Ascending aorta (tissue), 2 donors: ENCODE data around the gene C10orf67. TPM values are rescaled to one million over a fixed set of nuclear protein-coding genes. Genes with fewer than 3 reads are reported as not detected.
A peak's percentile ranks its signal among the peaks of the same experiment; 100 is the strongest.

Experiments
- DNase-seq, 2 donors: peaks; one replicate each; pipeline ENCODE4 v3.0.0-alpha.2; 2019; ENCODE audit warnings: low spot score in 2 of 2
- H3K27ac ChIP-seq, 2 donors: fragments of 200-600 bp; sonication (generic); one replicate each; pipeline ENCODE4 v1.5.1; 2016 to 2017; ENCODE audit warnings: mild to moderate bottlenecking in 1 of 2
- H3K27me3 ChIP-seq: fragments of 200-600 bp; sonication (generic); one replicate; pipeline ENCODE4 v1.5.1; 2017
- H3K36me3 ChIP-seq, 2 donors: fragments of 200-600 bp; sonication (generic); one replicate each; pipeline ENCODE4 v1.5.1; 2016
- H3K4me1 ChIP-seq, 2 donors: fragments of 200-600 bp; sonication (generic); one replicate each; pipeline ENCODE4 v1.5.1; 2016 to 2017; ENCODE audit warnings: mild to moderate bottlenecking in 1 of 2
- H3K4me3 ChIP-seq, 2 donors: fragments of 200-600 bp; sonication (generic); one replicate each; pipeline ENCODE4 v1.5.1; 2016 to 2017; ENCODE audit warnings: mild to moderate bottlenecking in 1 of 2
- H3K9me3 ChIP-seq, 2 donors: fragments of 200-600 bp; sonication (generic); one replicate each; pipeline ENCODE4 v1.5.1; 2016
- intact Hi-C: fragments of 100-400 bp; cut with DNase I; formaldehyde crosslinking; loops from one replicate; pipeline ENCODE4 v1.15.1; 2023
- total RNA-seq: library from RNA; depleted of rRNA; stranded (reverse); fragments of >200 nt; gene quantifications from one replicate; pipeline ENCODE4 v1.1.0, GENCODE V29; 2016
- TF ChIP-seq, protein P1 (sequence below), 3 experiments: fragments of 200-600 bp in 2 of 3; fragments of 450-650 bp in 1 of 3; sonication (generic) in 2 of 3; IDR thresholded peaks; one replicate each; pipeline ENCODE4 v1.5.1; 2016 to 2019; ENCODE audit warnings: antibody characterized with exemption in 3 of 3, mild to moderate bottlenecking in 1 of 3, moderate library complexity in 1 of 3

C10orf67 gene
- total RNA-seq, 1 donor from 2014 or later = not detected

DNA sequence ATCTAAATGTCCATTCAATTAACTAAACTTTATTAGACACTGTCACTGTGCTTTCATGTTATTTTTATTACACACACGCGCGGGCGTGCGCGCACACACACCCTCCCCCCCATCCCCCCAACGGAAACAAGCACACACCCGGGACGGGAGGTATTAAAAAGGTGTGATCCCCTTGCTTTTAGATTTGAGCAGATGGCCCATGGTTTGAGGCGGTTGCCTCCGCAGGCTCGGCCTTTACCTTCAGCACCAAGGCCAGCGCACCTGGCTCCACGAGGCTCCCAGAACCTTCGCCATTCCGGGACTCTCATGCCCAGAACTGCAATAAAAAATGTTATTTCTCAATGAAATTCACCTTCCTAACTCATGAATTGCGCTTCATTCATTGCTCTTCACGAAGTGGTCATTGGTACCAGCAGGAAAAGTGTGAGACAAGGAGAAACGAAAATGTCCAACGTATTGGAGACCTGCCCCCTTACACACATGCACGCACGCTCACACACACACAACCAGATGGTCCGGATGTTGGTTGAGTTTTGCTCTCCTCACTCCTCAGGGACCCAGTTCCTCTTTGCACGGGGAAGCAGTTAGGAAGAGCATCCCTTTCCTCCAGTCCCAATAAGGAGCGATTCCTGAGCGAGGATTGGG is 173.2 kb downstream of the C10orf67 start:
- TF ChIP-seq, protein P1, sequence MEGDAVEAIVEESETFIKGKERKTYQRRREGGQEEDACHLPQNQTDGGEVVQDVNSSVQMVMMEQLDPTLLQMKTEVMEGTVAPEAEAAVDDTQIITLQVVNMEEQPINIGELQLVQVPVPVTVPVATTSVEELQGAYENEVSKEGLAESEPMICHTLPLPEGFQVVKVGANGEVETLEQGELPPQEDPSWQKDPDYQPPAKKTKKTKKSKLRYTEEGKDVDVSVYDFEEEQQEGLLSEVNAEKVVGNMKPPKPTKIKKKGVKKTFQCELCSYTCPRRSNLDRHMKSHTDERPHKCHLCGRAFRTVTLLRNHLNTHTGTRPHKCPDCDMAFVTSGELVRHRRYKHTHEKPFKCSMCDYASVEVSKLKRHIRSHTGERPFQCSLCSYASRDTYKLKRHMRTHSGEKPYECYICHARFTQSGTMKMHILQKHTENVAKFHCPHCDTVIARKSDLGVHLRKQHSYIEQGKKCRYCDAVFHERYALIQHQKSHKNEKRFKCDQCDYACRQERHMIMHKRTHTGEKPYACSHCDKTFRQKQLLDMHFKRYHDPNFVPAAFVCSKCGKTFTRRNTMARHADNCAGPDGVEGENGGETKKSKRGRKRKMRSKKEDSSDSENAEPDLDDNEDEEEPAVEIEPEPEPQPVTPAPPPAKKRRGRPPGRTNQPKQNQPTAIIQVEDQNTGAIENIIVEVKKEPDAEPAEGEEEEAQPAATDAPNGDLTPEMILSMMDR (IDR thresholded peaks at IDR 0.05) = no peak
- Histone ChIP-seq H3K4me1 (no peaks in the 10 kb centered on the region), H3K27ac (no peak overlapping the region), H3K27me3 (peaks cover 12% of the 10 kb centered on the region), H3K9me3 (no peaks in the 10 kb centered on the region), H3K4me3 (no peak overlapping the region), H3K36me3 (no peaks in the 10 kb centered on the region)
- peak in 1 of 2 donors; percentile 25 for DNase-seq
- intact Hi-C loops = no loop called here

DNA sequence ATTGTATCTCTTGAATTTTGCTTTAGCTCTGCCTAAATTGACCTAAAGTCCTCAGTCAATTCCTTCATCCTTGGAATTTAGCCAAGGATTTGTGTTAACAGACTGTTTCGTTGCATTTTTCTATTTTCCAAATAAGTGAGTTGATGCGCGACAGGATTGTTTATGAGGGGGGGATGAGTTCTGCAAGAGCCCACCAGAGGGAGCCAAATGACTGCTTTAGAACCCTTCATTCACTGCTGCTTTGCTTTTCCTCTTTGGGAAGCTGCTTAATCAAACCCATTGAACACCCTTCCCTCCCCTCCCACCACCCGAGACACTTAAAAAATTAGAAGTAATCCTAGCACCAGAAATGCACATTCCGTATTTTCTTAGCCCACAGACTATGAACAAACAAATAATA is 186.2 kb downstream of the C10orf67 start:
- Histone ChIP-seq H3K27me3 (no peaks in the 10 kb centered on the region), H3K27ac (no peak overlapping the region), H3K4me3 (no peak overlapping the region), H3K4me1 (no peaks in the 10 kb centered on the region), H3K36me3 (no peaks in the 10 kb centered on the region), H3K9me3 (no peaks in the 10 kb centered on the region)
- DNase-seq = no peak
- TF ChIP-seq, protein P1 (IDR thresholded peaks at IDR 0.05) = peak; percentile 12 to 60 (median 34)
- intact Hi-C loops = no loop called here

DNA sequence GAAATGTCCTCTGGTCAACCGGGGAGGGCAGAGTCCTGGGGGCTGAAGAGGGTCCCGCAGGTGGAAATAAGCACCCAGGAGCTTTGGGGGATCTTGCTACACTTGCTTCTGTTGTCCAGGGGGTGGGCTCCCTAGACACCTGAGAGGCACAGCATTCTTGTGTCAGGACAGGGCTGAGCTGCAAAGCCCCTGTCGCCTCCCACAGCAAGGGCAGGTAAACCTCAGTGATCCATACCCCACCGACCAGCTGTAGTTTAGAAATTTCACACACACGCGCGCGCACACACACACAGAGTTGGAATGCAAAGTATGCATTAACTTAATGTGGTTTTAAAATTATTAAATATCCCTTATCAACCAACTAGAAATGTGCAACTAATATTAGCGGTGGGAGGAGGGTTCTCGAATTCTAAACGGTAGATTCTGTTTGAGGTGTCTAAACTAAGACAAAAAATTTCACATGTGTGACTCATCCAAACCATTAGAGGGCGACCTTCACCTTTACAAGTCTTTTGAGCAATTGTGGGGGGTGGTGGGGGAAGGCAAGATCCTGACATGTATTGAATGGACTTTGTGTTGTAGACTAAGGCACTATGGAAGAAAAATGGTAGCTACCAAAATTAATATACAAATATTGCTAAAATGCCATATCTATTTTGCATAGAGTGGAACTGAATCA is 186.8 kb downstream of the C10orf67 start:
- Histone ChIP-seq H3K27me3 (no peaks in the 10 kb centered on the region), H3K4me1 (no peaks in the 10 kb centered on the region), H3K4me3 (no peak overlapping the region), H3K27ac (no peak overlapping the region), H3K9me3 (no peaks in the 10 kb centered on the region), H3K36me3 (no peaks in the 10 kb centered on the region)
- intact Hi-C loops = no loop called here
- no peak for DNase-seq
- TF ChIP-seq, protein P1 (IDR thresholded peaks at IDR 0.05) = no peak

DNA sequence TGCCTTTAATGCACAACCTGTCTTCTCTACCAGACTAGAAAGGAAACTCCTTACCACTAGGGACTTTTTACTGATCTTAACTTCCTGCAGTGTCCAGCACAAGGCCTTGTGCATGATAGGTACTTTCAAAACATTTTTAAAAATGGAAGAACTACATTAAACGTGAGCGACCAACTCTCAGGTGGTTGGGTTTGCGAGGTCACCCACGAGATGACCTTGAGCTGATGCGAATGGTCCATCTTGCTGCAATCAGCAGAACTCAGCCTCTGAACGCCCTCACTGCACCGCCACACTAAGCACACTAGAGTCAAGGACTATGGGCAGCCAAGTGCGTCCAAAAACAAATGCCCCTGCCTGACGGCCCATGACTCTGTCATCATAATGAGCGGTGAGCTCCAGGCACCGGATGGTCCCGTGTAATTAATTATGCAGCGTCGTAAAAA is 187.3 kb downstream of the C10orf67 start:
- Histone ChIP-seq H3K27me3 (no peaks in the 10 kb centered on the region), H3K4me1 (no peaks in the 10 kb centered on the region), H3K9me3 (no peaks in the 10 kb centered on the region), H3K4me3 (no peak overlapping the region), H3K36me3 (no peaks in the 10 kb centered on the region), H3K27ac (no peak overlapping the region)
- DNase-seq = no peak
- TF ChIP-seq, protein P1 (IDR thresholded peaks at IDR 0.05) = no peak
- intact Hi-C loops = no loop called here

DNA sequence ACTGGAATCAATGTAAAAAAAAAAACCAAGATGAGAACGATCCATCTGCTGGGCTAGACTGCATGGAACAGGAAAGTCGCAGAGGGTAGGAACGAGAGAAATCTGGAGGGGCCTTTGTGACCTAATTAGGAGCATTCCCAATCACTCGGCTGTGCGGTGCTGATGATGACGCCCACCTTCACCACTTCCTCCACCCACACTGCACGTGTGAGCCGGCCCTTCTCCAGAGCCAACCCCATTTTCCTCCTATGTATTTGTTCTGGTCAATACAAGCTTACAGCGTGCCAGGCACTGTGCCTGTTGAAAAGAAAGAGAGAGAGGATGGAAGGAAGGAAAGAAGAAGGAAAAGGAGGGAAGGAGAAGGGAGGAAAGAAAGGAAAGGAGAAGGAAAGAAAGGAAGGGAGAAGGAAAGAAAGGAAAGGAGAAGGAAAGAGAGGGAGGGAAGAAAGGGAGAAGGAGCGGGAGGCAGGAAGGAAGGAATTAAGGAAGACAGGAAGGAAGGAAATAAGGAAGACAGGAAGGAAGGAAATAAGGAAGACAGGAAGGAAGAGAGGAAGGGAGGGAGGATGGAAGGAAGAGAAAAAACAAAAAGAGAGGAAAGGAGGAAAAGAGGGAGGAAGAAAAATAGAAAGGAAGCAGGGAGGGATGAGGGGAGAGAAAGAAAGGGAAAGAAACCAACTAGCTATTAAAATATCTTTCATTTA is 188.0 kb downstream of the C10orf67 start:
- Histone ChIP-seq H3K4me1 (no peaks in the 10 kb centered on the region), H3K4me3 (no peak overlapping the region), H3K27ac (no peak overlapping the region), H3K9me3 (no peaks in the 10 kb centered on the region), H3K36me3 (no peaks in the 10 kb centered on the region), H3K27me3 (no peaks in the 10 kb centered on the region)
- TF ChIP-seq, protein P1 (IDR thresholded peaks at IDR 0.05) = no peak
- intact Hi-C loops = no loop called here
- no peak for DNase-seq
